Suprapubic skin (tissue), 4 donors: ENCODE data around the gene PANK1.

Experiments used
- POLR2A ChIP-seq, 2 donors: fragments of 450-650 bp; IDR thresholded peaks; one replicate each; pipeline ENCODE4 v1.6.1; 2017; ENCODE audit warnings: antibody characterized with exemption in 2 of 2, mild to moderate bottlenecking in 2 of 2, moderate library complexity in 2 of 2
- POLR2AphosphoS5 ChIP-seq, 3 donors: sonication (generic); formaldehyde crosslinking; IDR thresholded peaks; one replicate each; pipeline ENCODE4 v1.6.1; 2017; ENCODE audit warnings: antibody characterized with exemption in 3 of 3
- TF ChIP-seq, protein P1 (sequence below), 2 donors: fragments of 200-600 bp in 1 of 2; fragments of 450-650 bp in 1 of 2; sonication (generic) in 1 of 2; IDR thresholded peaks; one replicate each; pipeline ENCODE4 v1.5.1; 2016 to 2019; ENCODE audit warnings: antibody characterized with exemption in 2 of 2, mild to moderate bottlenecking in 1 of 2, moderate library complexity in 1 of 2

- TF ChIP-seq, protein P1, sequence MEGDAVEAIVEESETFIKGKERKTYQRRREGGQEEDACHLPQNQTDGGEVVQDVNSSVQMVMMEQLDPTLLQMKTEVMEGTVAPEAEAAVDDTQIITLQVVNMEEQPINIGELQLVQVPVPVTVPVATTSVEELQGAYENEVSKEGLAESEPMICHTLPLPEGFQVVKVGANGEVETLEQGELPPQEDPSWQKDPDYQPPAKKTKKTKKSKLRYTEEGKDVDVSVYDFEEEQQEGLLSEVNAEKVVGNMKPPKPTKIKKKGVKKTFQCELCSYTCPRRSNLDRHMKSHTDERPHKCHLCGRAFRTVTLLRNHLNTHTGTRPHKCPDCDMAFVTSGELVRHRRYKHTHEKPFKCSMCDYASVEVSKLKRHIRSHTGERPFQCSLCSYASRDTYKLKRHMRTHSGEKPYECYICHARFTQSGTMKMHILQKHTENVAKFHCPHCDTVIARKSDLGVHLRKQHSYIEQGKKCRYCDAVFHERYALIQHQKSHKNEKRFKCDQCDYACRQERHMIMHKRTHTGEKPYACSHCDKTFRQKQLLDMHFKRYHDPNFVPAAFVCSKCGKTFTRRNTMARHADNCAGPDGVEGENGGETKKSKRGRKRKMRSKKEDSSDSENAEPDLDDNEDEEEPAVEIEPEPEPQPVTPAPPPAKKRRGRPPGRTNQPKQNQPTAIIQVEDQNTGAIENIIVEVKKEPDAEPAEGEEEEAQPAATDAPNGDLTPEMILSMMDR (IDR thresholded peaks at IDR 0.05), result no peak
- TF ChIP-seq POLR2AphosphoS5 (IDR thresholded peaks at IDR 0.05), result no peak
- no peak for TF ChIP-seq POLR2A (IDR thresholded peaks at IDR 0.05)
Observed at GRCh38 chr10:89534826-89535166, 110.2 kb downstream of the PANK1 start.
